HUES6 (cell line): ENCODE data around the gene POFUT2.
"Not testable (repeated sequence)": the region's sequence is repeated elsewhere in the genome, so short reads cannot be mapped to it uniquely, and the experiment has no call there.

Source experiments
- H3K27ac ChIP-seq: 2 replicates; pipeline ENCODE4 v1.7.0; 2013; ENCODE audit warnings: low read depth, mild to moderate bottlenecking, low read length, inconsistent platforms
- H3K27me3 ChIP-seq: 2 replicates; pipeline ENCODE4 v1.6.1; 2013; ENCODE audit warnings: low read length; ENCODE audit not compliant: control insufficient read depth, insufficient read depth
- H3K36me3 ChIP-seq: 2 replicates; pipeline ENCODE4 v1.6.1; 2013; ENCODE audit warnings: low read length; ENCODE audit not compliant: control insufficient read depth, insufficient read depth
- H3K4me1 ChIP-seq: 2 replicates; pipeline ENCODE4 v1.6.1; 2013; ENCODE audit warnings: low read length; ENCODE audit not compliant: control insufficient read depth, insufficient read depth
- H3K4me3 ChIP-seq: 2 replicates; pipeline ENCODE4 v1.5.1; 2013; ENCODE audit warnings: low read depth, low read length
- H3K9ac ChIP-seq: one replicate; pipeline ENCODE4 v1.6.1; 2013; ENCODE audit warnings: mild to moderate bottlenecking, low read length
- H3K9me3 ChIP-seq: 2 replicates; pipeline ENCODE4 v1.6.1; 2013; ENCODE audit warnings: low read depth, low read length; ENCODE audit not compliant: control insufficient read depth, insufficient read depth

Gene POFUT2

GRCh38 chr21:45308194-45309068 lies 20.7 kb upstream of the POFUT2 start:
- no peak overlapping the region for H3K9ac ChIP-seq
- peaks cover 22% of the 10 kb centered on the region; the same call in 1 of the 2 replicates for H3K4me1 ChIP-seq
- H3K36me3 ChIP-seq, result no peaks in the 10 kb centered on the region
- no peak overlapping the region for H3K4me3 ChIP-seq
- H3K27me3 ChIP-seq, result no peaks in the 10 kb centered on the region
- H3K27ac ChIP-seq, result no peak overlapping the region
- no peaks in the 10 kb centered on the region for H3K9me3 ChIP-seq

GRCh38 chr21:45307597-45308158 lies 20.0 kb upstream of the POFUT2 start:
- not testable (repeated sequence) for H3K9me3 ChIP-seq, H3K9ac ChIP-seq, H3K27ac ChIP-seq, H3K4me3 ChIP-seq, H3K36me3 ChIP-seq, H3K27me3 ChIP-seq
- H3K4me1 ChIP-seq, result peaks cover 22% of the 10 kb centered on the region; the same call in 1 of the 2 replicates

DNA sequence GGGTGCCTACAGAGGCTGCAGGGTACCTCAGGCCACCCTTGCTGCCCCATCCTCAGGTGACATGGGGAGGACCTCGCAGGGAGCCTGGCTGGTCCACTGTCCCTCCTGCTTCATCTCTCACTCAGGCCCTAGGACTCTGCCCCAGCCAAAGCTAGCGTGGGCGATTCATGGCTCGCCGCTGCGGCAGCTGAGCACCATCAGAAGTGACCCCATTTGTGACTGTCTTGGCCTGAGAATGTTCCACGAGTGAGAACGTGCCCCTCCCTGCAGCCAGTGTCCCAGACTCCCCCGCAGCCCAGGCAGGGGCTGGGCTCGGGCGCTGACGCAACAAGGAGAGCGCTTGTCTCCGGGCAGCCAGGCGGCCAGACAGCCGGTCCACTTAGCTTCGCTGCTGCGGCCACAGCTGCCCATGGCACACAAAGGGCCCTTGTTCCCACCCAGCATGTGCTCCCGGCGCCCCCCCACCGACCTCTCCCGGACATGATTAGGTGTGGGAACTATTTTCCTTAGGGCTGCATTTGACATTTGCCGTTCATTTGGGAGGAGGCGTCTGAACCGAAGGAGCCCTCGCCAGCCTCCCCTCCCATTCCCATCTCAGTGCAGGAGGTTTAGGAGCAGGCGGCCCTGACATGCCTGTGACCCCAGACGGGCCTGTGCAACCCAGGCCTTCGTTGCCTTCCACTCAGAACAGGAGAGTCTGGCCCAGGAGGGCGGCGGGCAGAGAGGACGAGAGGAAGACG lies 19.3 kb upstream of the POFUT2 start:
- H3K36me3 ChIP-seq, result no peaks in the 10 kb centered on the region
- H3K9ac ChIP-seq, result no peak overlapping the region
- H3K4me1 ChIP-seq, result peaks cover 27% of the 10 kb centered on the region; the same call in 1 of the 2 replicates
- H3K27me3 ChIP-seq, result no peaks in the 10 kb centered on the region
- no peak overlapping the region for H3K4me3 ChIP-seq
- no peaks in the 10 kb centered on the region for H3K9me3 ChIP-seq
- no peak overlapping the region for H3K27ac ChIP-seq

DNA sequence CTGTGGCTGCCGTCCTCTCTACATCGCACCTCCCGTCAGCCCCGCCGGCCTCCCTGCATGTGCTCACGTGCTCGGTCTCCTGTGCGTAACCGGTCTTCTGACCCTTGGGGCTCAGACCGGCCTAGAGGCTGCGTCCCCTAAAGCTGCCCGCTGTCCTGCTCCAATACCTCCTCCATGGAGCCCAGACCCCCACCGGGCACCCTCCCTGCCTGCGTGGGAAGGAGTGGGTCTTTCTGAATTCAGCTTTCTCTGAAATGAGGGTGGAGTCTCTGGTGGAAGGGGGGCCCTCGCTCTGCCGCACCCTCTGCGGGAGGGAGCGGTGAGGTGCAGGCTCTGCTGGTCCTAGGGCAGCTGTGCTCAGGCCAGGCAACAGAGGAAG lies 18.7 kb upstream of the POFUT2 start:
- no peaks in the 10 kb centered on the region for H3K27me3 ChIP-seq
- no peaks in the 10 kb centered on the region for H3K9me3 ChIP-seq
- H3K27ac ChIP-seq, result no peak overlapping the region
- H3K4me3 ChIP-seq, result no peak overlapping the region
- no peak overlapping the region for H3K9ac ChIP-seq
- peaks cover 29% of the 10 kb centered on the region; the same call in 1 of the 2 replicates for H3K4me1 ChIP-seq
- no peaks in the 10 kb centered on the region for H3K36me3 ChIP-seq

DNA sequence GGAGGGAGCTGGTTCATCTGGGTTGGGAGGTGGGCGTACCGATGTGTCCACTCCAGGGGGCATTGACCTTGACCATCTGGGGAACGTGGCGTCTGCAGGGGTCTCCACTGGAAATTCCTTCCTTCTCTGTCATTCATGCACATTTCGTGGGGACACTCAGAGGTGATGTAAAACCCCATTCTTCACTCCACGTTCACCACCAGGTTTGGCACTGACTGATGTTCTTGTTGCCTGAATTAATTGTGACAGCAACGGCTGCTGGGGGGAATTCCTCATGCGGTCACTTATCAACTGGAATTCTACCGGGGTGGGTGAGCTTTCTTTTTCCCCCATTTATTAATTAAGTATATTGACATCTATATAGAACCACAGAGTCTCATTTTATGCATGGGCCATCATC lies 18.1 kb upstream of the POFUT2 start:
- H3K4me1 ChIP-seq, result peaks cover 29% of the 10 kb centered on the region; the same call in 1 of the 2 replicates

DNA sequence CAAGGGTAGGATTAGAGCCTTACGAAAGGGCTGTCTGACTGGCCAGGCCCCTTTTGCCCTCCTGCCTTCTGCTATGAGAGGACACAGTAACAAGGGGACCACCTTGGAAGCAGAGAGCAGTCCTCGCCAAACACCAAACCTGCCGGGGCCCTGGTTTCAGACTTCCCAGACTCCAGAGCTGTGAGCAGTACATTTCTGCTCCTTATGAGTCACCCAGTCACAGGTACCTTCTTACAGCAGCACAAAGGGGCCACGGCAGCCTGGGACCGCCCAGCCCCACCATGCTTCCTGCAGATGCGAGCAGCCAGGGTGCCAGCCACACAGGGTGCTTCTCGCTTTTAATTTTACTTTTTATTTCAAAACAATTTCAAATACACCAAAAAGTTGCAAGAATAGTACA lies 17.2 kb upstream of the POFUT2 start:
- H3K4me1 ChIP-seq, result peaks cover 29% of the 10 kb centered on the region; the same call in 1 of the 2 replicates

More for the DNA sequence above, 18.1 kb upstream of the POFUT2 start:
- Histone ChIP-seq H3K27ac (no peak overlapping the region), H3K4me3 (no peak overlapping the region), H3K27me3 (no peaks in the 10 kb centered on the region), H3K9ac (no peak overlapping the region), H3K9me3 (no peaks in the 10 kb centered on the region), H3K36me3 (no peaks in the 10 kb centered on the region)

GRCh38 chr21:45304476-45304830 lies 16.8 kb upstream of the POFUT2 start:
- no peaks in the 10 kb centered on the region for H3K27me3 ChIP-seq
- no peaks in the 10 kb centered on the region for H3K36me3 ChIP-seq
- H3K9ac ChIP-seq, result no peak overlapping the region
- H3K27ac ChIP-seq, result no peak overlapping the region
- H3K9me3 ChIP-seq, result no peaks in the 10 kb centered on the region
- peaks cover 29% of the 10 kb centered on the region; the same call in 1 of the 2 replicates for H3K4me1 ChIP-seq
- no peak overlapping the region for H3K4me3 ChIP-seq

More for the DNA sequence above, 17.2 kb upstream of the POFUT2 start:
- Histone ChIP-seq H3K36me3 (no peaks in the 10 kb centered on the region), H3K9me3 (no peaks in the 10 kb centered on the region), H3K27ac (no peak overlapping the region), H3K9ac (no peak overlapping the region), H3K4me3 (no peak overlapping the region), H3K27me3 (no peaks in the 10 kb centered on the region)

DNA sequence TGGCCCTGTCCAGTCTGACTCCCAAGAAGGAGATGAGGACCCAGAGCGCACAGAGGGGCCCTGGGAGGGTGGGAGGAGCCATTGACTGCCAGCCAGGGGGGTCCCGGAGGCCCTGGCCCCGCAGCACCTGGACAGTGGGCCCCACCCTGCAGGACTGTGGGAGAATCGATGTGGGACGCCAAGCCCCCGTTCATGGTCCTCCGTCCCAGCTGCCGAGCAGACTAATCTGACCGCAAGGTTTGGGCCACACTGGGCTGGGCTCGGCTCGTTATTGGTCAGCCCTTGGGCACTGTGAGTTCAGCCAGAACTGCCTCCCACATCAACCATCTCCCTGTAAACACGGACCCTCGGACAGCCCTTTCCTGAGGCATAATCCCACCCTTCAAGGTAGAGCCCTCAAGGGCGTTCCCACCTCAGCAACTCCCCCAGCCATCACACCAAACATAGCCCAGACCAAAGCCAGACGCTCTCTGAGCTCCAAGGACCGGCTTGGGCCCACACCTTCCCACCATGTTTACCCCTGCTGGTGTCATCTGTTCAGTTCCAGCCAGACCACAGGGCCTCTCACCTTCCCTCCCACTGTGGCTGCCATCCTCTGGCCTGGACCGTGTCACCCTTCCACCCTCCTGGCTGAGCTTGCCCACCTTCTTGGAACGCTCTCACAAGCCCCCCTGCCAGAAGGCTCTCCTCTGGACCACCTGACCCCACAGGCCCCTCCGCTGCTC lies 16.2 kb upstream of the POFUT2 start:
- H3K27me3 ChIP-seq, result no peaks in the 10 kb centered on the region
- H3K9ac ChIP-seq, result no peak overlapping the region
- no peak overlapping the region for H3K27ac ChIP-seq
- peaks cover 25% of the 10 kb centered on the region; the same call in 1 of the 2 replicates for H3K4me1 ChIP-seq
- no peaks in the 10 kb centered on the region for H3K9me3 ChIP-seq
- H3K4me3 ChIP-seq, result no peak overlapping the region
- H3K36me3 ChIP-seq, result no peaks in the 10 kb centered on the region

DNA sequence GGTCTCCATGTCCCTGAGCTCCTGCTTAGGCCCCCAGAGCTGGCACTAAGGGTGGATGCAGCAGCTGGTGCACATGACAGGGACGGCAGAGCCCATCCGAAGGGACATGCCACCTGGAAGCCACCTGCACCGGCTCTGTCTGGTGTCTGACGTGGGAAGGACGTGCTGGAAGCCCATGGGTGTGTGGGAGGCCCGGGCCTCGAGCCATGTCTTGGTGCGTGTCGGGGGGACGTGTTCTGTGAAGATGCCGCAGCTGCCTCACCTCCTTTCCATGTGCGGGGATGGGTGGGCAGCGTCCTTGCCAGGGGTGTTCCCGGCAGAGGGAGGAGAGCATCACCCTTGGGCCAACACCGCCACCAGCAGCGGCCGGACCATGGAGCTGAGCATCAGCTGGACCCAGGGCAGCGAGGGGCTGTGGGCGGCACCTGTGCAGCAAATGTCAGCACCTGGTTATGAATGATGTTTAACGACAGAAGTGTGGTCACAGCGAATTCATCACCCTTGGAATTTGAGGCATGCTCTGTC lies 15.5 kb upstream of the POFUT2 start:
- no peak overlapping the region for H3K4me3 ChIP-seq
- no peaks in the 10 kb centered on the region for H3K9me3 ChIP-seq

More for the DNA sequence above, 15.5 kb upstream of the POFUT2 start:
- H3K36me3 ChIP-seq, result no peaks in the 10 kb centered on the region
- H3K27me3 ChIP-seq, result no peaks in the 10 kb centered on the region
- peaks cover 18% of the 10 kb centered on the region; the same call in 1 of the 2 replicates for H3K4me1 ChIP-seq
- H3K9ac ChIP-seq, result no peak overlapping the region
- no peak overlapping the region for H3K27ac ChIP-seq
